Astrocyte (in vitro differentiated cells and primary cell): ENCODE measurements around the gene PAFAH2.

Experiments
- CTCF ChIP-seq: IDR thresholded peaks from 2 replicates; pipeline ENCODE4 v1.5.1; 2011; ENCODE audit warnings: low read depth, mild to moderate bottlenecking, inconsistent platforms, low read length, moderate library complexity; ENCODE audit not compliant: insufficient read depth
- EZH2 ChIP-seq: IDR thresholded peaks from 2 replicates; pipeline ENCODE4 v1.6.1; 2012; ENCODE audit warnings: mild to moderate bottlenecking, low read length, inconsistent platforms; ENCODE audit not compliant: insufficient read depth

GRCh38 chr1:26035959-26036755 is 38.3 kb upstream of the PAFAH2 start:
- TF ChIP-seq CTCF = peak; percentile 78
- TF ChIP-seq EZH2 = no peak
